HG03460 (cell line): Measurements from ENCODE around the gene BNIP2.
"Not testable (repeated sequence)": the region's sequence is repeated elsewhere in the genome, so short reads cannot be mapped to it uniquely, and the experiment has no call there.

Experiments
- ATAC-seq: cut with Tn5 transposase; IDR thresholded peaks from one replicate; pipeline ENCODE4 v1.9.1; 2021; ENCODE audit not compliant: unreplicated experiment

BNIP2 gene

DNA sequence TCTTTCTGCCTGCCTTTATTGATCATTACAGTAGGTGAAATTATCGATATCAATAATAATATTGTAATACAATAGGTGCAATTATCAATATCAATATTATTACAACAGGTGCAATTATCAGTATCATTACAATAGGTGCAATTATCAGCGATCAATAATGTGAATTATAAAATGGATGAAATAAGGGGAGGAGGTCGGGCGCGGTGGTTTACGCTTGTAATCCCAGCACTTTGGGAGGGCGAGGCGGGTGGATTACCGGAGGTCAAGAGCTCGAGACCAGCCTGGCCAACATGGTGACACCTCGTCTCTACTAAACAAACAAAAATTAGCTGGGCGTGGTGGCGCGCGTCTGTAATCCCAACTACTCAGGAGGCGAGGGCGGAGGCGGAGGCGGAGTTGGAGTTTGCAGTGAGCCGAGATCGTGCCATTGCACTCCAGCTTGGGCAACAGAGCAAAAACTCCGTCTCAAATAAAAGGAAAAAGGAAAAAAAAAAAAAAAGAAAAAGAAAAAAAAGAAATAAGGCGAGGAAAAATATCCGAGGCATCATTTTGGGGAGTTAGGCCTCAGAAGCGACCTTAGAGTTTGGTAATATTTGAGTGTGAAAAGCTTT, 611 bp upstream of the BNIP2 start:
- no peak for ATAC-seq

DNA sequence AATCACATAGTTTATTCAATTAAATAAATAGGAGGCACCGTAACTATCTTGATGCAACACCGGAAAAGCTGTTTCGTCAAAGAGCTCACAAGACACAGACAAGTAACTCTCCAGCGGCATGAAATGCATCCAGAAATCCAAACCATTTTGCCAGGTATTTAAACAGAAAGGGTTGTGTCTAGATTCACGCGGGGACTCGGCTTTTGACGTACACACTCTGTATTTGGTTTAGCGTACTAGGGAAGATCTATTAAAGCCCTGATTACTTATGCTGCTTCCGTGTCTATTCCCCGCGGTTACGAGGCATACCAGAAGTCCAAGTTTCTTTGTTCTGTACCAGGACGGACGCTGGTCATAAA, 718 bp downstream of the BNIP2 start:
- peak; percentile 4 for ATAC-seq

DNA sequence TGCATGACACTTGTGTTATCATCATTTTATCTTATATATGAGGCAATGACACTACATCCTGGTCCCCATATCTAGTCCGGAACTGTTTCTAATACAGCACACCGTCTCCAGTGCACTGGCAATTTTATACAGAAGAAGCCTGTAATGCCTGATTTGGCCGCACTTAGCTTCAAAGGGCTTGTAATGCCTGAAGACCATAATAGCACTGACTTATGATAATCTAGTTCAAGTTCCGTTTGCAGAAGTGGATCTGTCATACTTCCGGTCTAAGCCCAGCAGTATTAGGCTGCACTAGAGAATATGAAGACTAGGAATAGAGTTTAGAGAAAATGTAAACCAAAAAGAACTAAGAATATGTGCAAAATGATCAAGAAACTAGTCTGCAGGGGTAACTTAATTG, 1.3 kb downstream of the BNIP2 start:
- ATAC-seq, result no peak

DNA sequence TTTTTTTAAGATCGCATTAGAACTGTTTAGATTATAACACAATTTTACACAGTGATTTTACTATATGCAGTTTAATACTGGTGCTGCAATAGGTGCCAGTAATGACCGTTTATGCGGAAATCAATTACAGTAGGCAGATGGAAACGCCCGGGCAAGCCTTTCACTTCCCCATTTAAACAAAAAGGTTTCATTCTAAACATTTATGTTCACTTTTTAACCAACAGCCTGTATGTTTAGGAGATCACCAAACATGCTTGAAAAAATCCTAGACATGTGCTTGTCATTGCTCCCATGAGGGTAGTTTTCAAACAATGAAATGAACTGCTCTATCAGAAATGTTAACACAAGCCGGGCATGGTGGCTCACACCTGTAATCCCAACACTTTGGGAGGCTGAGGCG, 2.7 kb downstream of the BNIP2 start:
- ATAC-seq, result no peak

DNA sequence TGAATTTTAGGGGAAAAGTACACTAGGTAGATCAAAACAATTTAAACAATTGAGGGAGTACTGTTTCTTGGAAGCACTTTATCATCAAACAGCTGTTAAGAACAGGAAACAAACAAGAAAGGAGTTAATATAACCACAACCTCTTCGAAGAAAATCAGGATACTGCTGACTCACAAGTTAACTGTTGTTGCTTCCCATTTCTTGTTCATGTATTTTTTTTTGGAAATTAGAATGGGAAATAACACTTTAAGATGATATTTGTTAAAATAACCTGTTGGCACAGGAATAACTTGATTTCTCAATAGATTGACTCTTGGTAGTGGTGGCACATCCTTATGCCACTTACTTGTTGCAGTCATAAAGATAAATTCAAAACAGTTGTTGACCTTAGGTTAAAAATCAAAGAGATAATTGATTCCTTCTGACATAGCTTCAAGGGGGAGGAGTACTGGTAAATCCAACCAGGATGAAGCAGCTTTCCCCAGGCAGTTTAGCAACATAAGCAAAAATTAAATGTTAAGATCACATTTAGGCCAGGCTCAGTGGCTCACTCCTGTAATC, 3.3 kb downstream of the BNIP2 start:
- ATAC-seq, result no peak

DNA sequence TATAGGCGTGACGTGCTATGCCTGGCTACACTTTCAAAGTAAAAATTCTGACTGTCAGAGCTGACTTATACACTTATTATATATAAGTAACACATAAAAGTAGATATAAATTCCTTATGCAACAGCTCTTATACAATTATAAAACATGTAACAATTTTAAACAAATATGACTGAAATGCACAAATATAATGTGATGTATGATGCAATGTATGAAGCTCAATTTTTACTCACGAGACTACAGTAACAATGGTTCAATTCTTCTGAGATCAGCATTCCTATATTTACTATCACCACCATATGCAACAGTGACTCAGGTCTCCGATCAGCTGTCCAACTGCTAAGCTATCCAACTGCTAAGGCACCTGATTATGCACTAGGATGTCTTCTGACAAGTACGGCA, 8.2 kb downstream of the BNIP2 start:
- no peak for ATAC-seq

DNA sequence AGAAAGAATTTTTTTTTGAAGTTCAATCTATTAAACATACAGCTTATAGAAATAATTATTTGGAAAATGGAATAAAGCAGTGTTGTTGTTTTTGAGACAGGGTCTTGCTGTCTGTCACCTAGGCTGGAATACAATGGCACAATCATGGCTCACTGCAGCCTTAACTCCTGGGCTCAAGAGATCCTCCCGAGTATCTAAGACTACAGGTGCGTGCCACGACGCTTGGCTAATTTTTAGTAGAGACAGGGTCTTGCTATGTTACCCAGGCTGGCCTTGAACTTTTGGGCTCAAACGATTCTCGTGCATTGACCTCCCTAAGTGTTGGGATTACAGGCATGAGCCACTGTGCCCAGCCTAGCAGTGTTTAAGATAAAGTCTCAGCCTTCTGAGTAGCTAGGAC, 8.8 kb downstream of the BNIP2 start:
- ATAC-seq, result no peak

DNA sequence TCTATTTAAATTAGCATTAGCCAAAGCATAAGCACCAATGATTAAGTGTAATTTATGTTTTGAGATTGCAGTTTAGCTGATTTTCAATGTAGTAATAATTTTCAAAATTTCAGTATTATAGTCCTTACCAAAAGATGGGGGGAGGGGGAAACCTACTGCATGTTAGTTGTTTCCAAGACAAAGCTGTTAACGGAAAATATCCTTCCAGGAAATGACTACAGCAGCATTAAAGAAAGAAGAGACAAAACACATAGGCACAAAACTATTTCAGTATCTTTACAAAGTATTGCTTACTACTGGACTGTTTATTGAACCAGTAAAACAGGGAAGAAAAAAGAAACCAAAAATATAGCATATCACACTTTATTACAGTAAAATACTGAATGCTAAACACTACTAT, 10.5 kb downstream of the BNIP2 start:
- no peak for ATAC-seq

DNA sequence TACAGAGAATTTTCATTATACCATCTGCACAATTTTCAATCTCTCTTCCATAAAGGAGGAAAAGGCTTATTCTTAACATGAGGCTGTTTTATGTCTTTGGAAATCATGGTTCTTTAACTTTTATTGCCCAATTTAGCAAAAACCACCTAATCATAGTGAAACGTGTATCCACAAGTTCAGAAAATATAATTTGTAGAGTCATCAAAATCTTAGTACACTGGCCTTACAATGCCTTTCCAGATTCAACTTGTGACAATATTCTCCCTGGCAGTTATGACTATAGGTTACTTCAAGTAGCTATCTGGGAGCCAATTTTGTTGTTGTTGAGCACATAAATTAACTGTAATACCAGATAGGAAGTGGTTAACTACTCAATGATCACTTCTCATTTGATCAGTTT, 10.9 kb downstream of the BNIP2 start:
- no peak for ATAC-seq

DNA sequence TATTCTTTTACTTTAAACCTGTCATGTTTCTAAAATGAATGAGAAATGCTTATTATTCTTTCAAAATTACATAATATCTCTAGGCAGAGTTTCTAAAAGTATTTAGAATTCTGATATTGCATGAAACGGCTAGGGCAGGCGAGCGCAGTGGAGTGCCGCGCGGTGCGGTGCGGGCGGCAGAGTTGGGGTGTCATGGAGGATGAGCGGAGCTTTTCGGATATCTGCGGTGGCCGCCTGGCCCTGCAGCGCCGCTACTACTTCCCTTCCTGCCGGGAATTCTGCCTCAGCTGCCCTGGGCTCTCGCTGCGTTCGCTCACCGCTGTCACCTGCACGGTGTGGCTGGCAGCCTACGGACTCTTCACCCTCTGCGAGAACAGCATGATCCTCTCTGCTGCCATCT, 12.6 kb downstream of the BNIP2 start:
- no peak for ATAC-seq

DNA sequence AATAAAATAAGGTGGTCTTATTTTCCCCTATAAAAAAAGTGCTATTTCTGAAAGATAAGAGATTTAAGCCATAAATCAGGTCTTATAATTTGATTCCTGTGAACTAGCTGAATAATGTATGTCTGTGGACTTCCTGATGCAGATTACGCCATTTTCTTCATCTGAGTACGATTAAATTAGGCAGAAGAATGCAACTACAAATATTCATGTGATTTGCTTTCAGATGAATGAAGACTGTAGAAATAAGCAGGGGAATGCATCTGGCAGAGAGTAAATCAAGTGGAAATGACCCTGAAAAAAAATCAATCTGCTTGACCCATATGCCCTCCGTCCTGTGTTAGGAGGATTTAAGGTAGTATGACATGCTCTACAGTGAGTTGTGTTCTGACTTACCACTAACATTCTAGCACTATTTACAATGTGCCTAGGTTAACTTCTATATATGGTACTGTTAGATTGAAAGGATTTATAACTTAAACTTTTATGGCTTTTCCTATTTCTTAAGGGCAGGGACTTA, 14.7 kb downstream of the BNIP2 start:
- ATAC-seq, result no peak

DNA sequence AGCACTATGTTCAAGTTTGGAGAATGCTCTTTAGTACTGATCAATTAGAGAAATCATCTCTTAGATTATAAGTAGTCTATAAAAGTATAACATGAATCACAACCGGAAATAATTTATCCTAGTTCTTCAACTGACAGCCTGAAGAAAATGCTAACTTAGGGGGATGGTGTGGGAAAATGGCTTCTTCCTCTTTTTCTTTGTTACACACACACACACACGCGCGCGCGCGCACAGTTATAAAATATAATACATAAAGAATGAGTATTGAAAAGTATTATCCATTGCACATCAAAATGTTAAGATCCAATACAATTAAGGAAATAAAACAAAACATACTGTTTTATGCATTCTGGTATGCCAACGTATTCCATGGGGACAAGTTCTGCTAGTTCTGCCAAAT, 20.6 kb downstream of the BNIP2 start:
- ATAC-seq, result no peak

DNA sequence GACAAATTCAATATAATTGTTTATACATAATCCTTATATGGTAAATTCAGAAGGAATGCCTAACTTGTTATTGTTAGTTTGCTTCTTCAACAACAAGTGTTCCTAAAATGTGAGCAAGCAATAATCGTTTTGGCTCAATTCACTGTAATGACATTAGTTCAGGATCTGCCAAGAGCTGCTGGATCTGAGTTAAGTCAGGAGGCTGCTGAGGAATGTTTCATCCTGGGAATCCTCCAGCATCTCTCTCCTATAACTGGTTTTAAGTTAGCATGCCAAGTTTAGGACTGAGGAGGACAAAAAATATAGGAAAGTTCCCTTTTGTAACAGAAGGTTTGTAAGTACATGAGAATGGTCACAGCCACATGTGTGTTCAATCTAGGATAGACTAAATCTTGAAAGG, 26.9 kb downstream of the BNIP2 start:
- no peak for ATAC-seq

DNA sequence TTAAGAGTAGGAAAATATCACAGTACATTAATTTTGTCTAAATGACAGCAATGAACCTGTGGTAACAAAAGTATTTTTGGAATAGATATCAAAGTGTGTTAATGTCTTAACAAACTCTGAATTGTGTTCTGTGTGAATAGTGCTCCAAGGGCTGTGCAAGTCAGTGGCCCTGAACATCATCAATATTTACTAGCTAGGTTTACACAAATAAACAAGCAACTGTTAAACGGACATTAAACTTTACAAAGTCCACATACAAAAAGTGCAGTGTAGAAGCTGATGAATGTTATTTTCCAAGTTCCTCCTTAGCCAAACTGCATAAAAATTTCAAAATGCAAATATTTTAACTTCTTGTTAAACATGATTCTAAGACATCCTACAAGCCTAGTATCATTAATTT, 29.8 kb downstream of the BNIP2 start:
- no peak for ATAC-seq

DNA sequence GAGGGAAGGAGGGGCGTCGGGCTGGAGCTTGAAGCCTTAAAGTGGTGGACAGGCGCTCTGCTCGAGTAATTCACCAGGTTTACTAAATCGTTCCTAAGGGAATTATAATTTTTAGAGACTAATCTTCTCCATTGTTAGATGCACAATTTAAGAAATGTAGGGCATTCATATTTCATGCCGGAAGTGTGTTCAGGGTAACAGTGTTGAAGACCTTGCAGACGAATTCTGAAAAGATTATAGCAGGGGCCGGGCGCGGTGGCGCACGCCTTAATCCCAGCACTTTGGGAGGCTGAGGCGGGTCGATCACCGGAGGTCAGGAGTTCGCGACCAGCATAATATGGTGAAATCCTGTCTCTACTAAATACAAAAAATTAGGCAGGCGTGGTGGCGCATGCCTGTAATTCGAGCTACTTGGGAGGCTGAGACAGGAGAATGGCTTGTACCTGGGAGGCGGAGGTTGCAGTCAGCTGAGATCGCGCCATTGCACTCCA, 31.4 kb downstream of the BNIP2 start:
- peak; percentile 6 for ATAC-seq

DNA sequence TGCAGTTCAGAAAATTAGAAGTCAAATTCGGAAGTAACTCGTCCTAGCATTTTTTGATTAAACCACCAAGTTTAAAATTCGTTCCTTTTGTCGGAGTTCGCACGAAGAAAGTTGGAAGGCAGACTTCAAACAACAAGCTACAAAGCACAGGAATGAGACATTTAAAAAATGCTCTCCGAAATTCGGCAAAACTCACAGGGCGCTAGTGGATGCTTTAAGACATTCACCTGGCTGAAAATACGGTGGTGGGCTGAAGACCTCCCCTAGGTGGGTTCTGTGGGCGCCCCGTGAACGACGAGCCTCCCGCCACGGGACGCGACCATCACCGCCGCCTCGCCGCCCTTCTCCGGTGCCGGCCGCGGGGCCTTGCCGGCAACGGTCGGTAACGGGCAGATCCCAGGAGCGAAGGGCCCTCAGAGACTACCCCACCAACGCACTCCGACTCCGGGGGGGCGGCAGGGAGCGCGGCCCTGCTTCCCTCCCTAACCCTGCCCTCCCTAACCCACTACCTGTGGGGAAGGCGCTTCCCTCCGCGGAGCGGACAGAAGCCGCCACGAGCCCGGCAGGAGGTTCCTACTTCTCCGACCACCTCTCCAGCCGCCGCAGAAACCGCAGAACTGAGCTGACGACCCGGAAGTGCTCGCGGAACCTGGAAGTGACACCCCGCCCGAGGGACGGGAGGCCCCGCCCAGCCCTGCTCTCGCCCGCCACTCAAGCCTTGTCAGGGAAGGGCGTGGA, 32.1 kb downstream of the BNIP2 start, which contains the start of gene GTF2A2:
GTF2A2 (minus strand) TSS at position 619 of the 738 bp plus-strand sequence. CDS start 5,238 bp downstream, outside the sequence.
- peak; percentile 98 for ATAC-seq

DNA sequence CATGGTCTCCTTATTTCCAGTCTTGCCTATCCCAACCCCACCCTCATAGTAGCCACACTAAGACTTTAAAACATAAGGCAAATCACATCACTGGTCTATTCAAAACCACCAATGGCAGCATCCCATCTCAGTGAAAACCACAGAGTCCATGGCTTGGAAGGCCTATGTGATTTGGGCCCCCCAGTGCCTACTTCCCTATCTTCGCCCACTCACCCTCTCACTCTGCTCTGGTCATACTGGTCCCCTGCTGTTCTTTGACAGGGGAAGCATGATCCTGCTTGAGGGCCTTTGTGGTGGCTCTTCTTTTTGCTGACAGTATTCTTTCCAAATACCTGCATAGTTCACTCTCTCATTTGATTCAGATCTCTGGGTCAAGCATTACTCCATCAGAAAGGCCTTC, 35.1 kb downstream of the BNIP2 start:
- ATAC-seq, result no peak

DNA sequence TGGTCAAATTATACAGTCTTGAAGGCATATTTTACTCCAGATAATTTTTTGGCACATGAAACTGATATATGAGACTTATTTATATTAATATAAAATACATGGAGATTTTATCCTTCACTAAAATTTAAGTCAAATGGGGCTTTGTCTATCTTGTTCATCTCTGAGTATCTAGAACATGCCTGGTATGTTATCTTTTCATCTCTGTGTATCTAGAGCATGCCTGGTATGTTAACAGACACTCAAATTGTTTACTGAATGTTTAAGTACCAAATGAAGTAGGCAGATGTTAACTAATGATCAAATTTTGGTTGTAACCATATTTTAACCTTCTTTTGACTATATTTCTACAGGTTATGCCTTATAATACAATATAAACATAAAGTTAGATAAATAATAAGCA, 39.5 kb downstream of the BNIP2 start:
- ATAC-seq, result no peak

DNA sequence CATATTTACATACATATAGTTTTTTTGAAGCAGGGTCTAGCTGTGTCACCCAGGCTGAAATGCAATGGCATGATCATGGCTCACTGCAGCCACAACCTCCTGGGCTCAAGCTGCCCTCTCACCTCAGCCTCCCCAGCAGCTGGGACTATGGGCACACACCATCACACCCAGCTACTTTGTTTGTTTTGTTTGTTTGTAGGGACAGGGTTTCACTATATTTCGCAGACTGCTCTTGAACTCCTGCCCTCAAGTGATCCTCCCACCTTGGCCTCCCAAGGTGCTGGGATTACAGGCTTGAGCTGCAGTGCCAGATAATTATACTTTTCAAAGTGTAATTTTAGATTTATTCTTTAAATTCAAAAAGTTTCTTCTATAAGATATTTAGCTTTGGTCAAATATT, 42.0 kb downstream of the BNIP2 start:
- no peak for ATAC-seq

DNA sequence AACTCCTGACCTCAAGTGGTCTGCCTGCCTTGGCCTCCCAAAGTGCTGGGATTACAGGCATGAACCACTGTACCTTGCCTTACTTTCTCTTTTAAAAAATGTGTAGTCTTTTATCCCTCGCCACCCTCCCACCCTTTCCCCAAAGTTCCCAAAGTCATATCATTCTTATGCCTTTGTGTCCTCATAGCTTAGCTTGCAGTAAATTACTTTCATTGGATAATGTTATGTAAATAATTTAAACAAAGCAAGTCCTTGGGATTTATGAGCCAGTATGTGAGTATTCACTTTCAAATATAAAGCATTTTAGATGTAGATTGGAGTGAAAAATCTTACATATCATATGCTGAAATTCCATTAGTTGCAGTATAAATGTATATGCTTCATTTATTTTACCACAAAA, 42.8 kb downstream of the BNIP2 start:
- ATAC-seq, result no peak

DNA sequence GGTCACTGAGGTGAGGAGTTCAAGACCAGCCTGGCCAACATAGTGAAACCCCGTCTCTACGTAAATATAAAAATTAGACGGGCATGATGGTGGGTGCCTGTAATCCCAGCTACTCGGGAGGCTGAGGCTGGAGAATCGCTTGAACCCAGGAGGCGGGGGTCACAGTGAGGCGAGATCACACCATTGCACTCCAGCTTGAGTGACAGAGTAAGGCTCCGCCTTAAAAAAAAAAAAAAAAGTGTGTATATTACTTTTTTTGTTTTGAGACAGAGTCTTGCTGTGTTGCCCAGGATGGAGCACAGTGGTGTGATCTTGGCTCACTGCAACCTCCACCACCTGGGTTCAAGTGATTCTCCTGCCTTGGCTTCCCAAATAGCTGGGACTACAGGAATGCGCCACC, 43.3 kb downstream of the BNIP2 start:
- not testable (repeated sequence) for ATAC-seq

DNA sequence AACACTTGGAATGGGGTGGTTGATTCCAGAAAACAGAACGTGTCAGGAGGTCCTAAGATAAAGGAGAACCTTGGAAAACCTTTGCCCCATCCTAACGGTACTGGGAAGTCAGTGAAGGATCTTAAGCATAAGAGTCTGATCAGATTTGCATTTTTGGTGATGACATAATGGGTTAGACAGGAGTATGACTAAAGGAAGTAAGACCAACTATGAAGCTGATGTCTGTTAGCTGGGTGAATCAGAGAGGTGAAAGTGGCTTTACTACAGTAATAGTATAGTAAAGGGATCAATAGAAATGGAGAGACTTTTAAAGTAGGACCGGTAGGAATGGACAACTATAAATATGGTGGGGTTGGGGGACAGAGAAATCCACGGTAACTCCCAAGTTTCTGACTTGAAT, 44.4 kb downstream of the BNIP2 start:
- no peak for ATAC-seq
